Stimulated activated CD8-positive, alpha-beta memory T cell treated with anti-CD3 and anti-CD28 coated beads, Interleukin-12 subunit alpha, Interleukin-12 subunit beta, amount 100 ng/mL, for 1 hour (primary cell): ENCODE data around the gene PLXNB1.
A peak's percentile ranks its signal among the peaks of the same experiment; 100 is the strongest.
"Not testable (repeated sequence)": the region's sequence is repeated elsewhere in the genome, so short reads cannot be mapped to it uniquely, and the experiment has no call there.

Source experiments
- DNase-seq: peaks from one replicate; pipeline ENCODE4 v3.0.0-alpha.2; 2020; ENCODE audit warnings: low read depth

Gene PLXNB1

DNA sequence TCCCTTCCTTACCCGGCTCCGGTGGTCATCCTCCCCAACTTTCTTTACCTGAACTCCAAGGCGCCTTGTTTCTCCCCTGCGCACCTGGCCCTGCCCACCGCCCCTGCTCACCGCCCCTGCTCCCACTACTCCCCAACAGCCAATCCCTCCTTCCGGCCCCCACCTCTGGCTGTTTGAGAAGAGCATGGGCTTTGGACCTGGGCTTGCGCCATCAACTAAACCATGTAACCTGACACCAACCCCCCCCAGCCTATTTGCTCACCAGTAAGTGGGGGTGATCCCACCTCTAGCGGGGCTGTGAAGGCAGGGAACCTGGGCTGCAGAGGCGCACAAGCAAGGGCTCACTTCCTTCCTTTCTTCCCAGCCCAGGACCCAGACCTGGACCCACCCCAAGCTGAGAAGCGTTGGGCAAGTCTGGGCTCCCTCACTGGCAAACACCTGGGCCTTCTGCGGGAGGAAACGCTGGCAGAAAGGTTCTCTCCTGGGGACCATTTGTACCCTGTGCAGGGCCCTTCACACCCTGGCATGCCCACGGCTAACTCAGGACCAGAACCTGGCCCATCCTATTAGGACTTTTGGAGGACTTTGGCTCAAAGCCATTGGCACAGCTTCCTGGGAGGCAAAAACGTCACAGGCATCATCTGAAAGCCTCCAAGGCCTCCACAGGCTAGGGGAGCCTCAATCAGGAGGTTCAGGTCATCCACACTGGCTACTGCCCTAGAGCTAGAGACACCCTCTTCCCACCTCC, at the start of gene PLXNB1:
Gene PLXNB1 (minus strand): TSS at position 127 of the 748 bp plus-strand sequence. CDS start 5,475 bp downstream, outside the sequence.
- DNase-seq: peak; percentile 4

- DNase-seq: peak; percentile 33
Measured at GRCh38 chr3:48478626-48479555, 49.0 kb upstream of the PLXNB1 start.

- DNase-seq: no peak
Measured at GRCh38 chr3:48477959-48478520, 48.2 kb upstream of the PLXNB1 start.

DNA sequence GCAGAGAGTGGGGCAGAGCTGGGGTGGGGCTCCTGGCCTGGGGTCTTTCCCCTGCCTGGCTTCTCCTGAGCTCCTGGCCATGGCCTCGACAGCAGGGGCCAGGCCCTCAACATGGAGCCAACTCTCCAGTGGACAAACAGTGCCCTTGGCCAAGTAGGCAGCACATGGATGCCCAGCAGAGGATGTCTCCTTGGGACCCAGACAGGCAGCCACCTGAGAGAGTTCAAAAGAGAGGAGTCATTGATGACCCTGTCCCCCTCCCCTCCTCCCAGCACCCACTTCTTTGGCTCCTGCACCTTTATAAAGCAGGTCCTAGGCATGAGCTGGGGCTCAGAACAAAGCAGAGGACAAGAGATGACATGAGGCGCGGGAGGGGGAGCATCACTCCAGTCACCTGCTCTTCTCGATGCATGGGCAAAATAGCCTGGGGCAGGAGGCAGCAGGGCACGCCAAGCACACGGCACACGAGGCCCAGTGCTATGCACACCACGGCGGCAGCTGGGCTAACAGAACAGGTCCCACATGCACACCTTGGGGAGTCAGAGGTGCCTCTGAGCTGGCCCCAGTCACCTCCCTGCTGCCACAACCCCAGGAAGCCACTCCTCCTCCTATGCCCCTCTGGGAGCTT, 46.7 kb upstream of the PLXNB1 start:
- DNase-seq: no peak

- DNase-seq: no peak
Measured at GRCh38 chr3:48475188-48475587, 45.3 kb upstream of the PLXNB1 start.

DNA sequence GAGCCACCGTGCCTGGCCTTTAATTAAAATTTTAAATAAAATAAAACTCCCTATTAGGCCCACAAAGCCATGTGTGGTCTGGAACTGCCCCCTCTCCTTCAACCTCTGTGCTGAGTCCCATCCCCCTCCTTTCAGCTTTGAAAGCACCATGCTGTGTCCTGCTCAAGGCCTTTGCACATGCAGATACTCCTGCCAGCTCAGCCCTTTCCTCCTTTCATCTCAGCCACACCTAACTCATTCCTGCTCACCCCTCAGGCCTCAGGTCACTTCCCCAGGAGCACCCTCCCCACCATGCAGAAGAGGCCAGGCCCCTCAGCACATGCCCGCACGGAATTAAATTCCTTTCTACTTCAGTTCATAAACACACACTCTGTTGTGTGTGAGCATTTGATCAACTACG, 44.7 kb upstream of the PLXNB1 start:
- no peak for DNase-seq

GRCh38 chr3:48474031-48474430, 44.1 kb upstream of the PLXNB1 start:
- DNase-seq: not testable (repeated sequence)

- DNase-seq: no peak
Measured at GRCh38 chr3:48473617-48473952, 43.7 kb upstream of the PLXNB1 start.

DNA sequence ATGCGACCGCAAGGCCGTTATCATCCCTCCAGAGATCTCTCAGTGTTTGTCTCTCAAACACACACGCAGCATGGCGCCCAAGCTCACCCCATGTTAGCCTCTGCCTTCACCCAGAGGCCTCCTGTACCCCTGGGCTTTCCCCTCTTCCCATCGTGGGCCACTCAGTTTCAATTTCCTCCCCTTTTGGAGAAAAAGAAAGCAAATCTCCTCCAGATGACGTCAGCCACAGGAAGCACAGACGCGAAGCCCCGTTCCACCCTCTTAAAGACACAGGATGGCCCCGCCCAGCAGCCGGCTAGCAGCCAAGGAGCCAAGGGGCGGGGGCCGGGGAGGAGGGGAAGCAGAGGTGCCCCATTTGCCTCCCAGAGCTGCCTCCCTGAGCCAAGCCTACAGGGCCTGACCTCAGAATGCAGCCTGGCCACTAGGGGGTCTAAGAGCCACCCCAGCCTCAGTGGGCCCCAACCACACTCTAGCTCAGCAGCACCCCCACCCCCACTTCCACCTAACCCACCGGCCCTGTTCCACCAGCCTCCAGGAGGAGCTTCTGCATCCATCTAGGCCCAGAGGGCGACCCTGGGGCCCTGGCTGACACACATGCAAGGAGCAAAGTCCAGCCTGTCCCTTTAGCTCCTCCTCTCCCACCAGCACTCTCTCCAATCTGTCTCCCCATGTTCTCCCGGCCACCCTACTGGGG, 43.2 kb upstream of the PLXNB1 start:
- DNase-seq: peak; percentile 90

DNA sequence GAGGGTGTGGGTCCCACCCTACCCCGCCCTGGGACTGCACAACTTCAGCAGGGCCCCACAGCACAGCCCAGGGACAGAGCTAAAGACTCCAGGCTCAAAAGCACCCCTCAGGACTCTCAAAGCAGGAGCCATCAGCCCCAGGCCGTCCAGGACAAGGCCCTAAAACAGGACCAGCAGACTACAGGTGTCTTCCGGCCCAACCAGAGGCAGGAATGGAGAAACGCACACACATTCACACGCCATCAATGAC, 42.7 kb upstream of the PLXNB1 start:
- no peak for DNase-seq

- DNase-seq: no peak
Measured at GRCh38 chr3:48470286-48470685, 40.4 kb upstream of the PLXNB1 start.

DNA sequence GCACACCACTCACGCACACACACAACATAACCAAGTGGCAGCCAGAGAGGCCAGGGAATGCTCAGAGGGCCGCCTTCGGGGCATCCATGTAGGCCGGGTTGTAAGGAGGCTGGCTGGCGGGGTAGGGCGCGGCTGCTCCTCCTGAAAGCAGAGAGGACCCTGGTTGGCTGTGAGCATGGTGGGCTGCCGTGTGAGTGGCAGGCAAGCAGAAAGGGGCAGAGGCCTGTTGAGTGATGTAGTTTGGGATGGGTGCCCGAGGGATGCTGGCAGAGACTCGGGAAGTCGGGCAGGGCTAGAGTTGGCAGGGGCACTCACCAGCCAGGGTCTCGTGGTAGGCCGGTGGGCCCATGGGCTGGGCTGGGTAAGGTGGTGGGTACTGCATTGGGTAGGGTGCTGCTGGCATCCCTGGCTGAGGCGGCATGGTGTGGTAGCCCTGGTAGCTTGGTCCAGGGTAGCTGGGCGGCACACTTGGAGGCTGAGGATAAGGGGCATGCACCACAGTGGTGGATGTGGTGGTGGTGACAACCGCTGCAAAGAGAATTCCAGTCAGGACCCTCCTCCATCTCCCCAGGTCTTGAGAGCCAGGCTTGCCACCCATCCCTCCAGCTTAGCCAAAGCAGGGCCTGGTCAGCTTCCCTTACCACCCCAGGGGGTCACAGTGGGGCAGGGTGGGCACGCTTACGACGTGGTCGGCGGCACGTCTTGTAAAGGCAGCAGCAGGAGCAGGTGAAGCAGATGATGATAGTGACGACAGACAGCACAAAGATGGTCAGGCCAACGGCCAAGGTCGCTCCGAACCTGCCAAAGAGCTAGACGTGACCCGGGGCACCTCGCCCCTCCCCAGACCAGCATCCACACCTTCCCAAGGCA, 39.4 kb upstream of the PLXNB1 start:
- DNase-seq: no peak

- DNase-seq: no peak
Measured at GRCh38 chr3:48468329-48468731, 38.4 kb upstream of the PLXNB1 start.

- no peak for DNase-seq
Measured at GRCh38 chr3:48467473-48468267, 37.8 kb upstream of the PLXNB1 start.

GRCh38 chr3:48467110-48467454, 37.2 kb upstream of the PLXNB1 start:
- DNase-seq: no peak

DNA sequence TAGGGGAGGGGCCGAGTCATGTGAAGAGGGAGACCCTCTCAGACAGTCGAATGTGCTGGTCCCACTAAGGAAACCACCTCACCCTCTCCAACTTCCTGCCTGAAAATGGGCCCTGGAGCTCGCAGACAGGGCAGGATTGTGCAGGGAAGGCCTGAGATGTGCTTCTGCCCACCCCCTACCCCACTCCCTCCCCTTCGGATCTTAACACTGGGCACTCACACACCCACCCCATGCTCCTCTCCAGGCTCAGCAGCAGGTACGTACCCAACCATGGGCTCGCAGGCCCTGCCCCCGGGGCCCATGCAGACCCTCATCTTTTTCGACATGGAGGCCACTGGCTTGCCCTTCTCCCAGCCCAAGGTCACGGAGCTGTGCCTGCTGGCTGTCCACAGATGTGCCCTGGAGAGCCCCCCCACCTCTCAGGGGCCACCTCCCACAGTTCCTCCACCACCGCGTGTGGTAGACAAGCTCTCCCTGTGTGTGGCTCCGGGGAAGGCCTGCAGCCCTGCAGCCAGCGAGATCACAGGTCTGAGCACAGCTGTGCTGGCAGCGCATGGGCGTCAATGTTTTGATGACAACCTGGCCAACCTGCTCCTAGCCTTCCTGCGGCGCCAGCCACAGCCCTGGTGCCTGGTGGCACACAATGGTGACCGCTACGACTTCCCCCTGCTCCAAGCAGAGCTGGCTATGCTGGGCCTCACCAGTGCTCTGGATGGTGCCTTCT, 36.7 kb upstream of the PLXNB1 start:
- DNase-seq: no peak

DNA sequence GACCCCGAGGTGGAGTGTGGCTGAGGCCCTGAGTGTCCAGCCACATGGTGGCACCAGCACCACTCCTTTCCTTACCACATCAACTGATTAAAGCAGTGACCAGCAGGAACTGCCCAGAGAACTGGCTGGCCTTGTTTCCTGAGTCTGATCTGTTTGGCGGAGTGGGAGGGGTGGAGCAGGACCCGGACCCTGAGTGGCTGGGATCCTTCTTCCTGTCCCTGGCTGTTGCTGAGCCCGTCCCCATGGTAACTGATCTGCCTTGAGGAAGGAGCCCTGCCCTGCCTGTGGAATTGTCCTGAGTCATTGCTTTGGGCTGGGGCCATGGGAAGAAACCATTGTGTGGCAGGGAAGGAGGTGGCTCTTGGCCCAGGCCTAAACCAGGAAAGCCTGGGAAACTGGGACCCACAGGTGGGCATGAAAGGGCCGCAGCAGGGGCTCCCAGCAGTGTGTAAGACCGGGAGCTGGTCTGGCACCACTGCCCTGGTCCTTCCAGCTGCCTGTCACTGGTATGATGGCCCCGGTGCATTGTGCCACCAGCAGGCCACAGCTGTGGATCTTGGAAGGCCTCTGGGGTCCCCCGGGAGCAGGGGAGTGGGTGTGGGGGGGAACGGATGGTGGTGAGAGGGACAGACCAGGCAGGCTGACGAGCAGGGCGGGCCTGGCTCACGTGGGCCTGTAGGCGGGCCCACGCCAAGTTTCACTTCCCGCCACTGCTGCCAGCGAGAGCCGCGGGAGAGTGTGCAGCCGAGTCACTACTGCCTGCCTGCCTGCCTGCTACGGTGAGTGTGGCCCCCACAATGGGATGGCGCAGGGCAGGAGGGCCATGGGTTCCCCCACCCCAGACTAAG, 35.9 kb upstream of the PLXNB1 start:
- DNase-seq: peak; percentile 68

- DNase-seq: no peak
Measured at GRCh38 chr3:48465237-48465530, 35.3 kb upstream of the PLXNB1 start.

DNA sequence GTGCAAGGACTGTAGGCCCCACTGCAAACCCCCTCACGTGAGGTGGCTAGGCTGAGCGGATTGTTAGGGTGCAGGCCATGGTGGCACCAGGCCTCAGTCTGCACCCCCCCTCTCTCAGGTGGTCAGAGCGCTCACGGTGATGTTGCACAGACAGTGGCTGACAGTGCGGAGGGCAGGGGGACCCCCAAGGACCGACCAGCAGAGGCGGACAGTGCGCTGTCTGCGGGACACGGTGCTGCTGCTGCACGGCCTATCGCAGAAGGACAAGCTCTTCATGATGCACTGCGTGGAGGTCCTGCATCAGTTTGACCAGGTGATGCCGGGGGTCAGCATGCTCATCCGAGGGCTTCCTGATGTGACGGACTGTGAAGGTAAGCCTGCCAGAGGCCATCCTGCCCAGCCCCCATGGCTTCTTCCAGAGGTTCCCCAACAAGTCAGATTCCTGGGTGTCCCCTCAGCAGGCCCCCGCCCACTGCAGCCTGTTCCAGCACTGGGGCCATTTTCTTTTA, 34.9 kb upstream of the PLXNB1 start:
- no peak for DNase-seq
